DOHH2 (cell line): ENCODE results near the gene CEACAM4.

Experiments used
- H3F3A ChIP-seq: fragments of 200-600 bp; sonication (generic), shearing (Covaris generic); 2 replicates; pipeline ENCODE4 v1.6.0; 2016; ENCODE audit warnings: antibody characterized with exemption, mild to moderate bottlenecking; ENCODE audit not compliant: control insufficient read depth, insufficient read depth
- H3K27ac ChIP-seq: fragments of 200-600 bp; sonication (generic); 2 replicates; pipeline ENCODE4 v1.5.1; 2014; ENCODE audit warnings: low read depth, mild to moderate bottlenecking, low read length, moderate library complexity
- H3K27me3 ChIP-seq: fragments of 200-600 bp; sonication (generic); 2 replicates; pipeline ENCODE4 v1.6.1; 2014; ENCODE audit warnings: mild to moderate bottlenecking, low read length, mixed read lengths; ENCODE audit not compliant: control insufficient read depth
- H3K36me3 ChIP-seq: fragments of 200-600 bp; sonication (generic); 2 replicates; pipeline ENCODE4 v1.6.1; 2014; ENCODE audit warnings: mild to moderate bottlenecking, low read length, moderate library complexity, mixed read lengths; ENCODE audit not compliant: control insufficient read depth
- H3K4me1 ChIP-seq: fragments of 200-600 bp; sonication (generic); 2 replicates; pipeline ENCODE4 v1.6.1; 2014; ENCODE audit warnings: mild to moderate bottlenecking, low read length, mixed read lengths; ENCODE audit not compliant: control insufficient read depth
- H3K4me2 ChIP-seq: fragments of 200-600 bp; sonication (generic); 2 replicates; pipeline ENCODE4 v1.6.0; 2014; ENCODE audit warnings: mild to moderate bottlenecking, low read length, moderate library complexity
- H3K4me3 ChIP-seq: fragments of 200-600 bp; sonication (generic); 2 replicates; pipeline ENCODE4 v1.5.1; 2014; ENCODE audit warnings: mild to moderate bottlenecking, low read length, mixed read lengths
- H3K79me2 ChIP-seq: fragments of 200-600 bp; sonication (generic); 2 replicates; pipeline ENCODE4 v1.6.1; 2014; ENCODE audit warnings: mild to moderate bottlenecking, low read length, mixed read lengths; ENCODE audit not compliant: control insufficient read depth
- H3K9me2 ChIP-seq: fragments of 200-600 bp; sonication (generic); replicated peaks from 2 replicates; pipeline ENCODE4 v1.6.1; 2014; ENCODE audit warnings: mild to moderate bottlenecking, low read length, mixed read lengths; ENCODE audit not compliant: control insufficient read depth
- H3K9me3 ChIP-seq: fragments of 200-600 bp; sonication (generic); 2 replicates; pipeline ENCODE4 v1.6.1; 2014; ENCODE audit warnings: antibody characterized with exemption, low read length, mixed read lengths; ENCODE audit not compliant: control insufficient read depth, insufficient read depth
- H4K20me1 ChIP-seq: fragments of 200-600 bp; sonication (generic); 2 replicates; pipeline ENCODE4 v1.6.0; 2014; ENCODE audit warnings: low read depth, mild to moderate bottlenecking, antibody characterized with exemption, low read length, moderate library complexity; ENCODE audit not compliant: control insufficient read depth, insufficient read depth
- EZH2phosphoT487 ChIP-seq: fragments of 200-600 bp; sonication (generic); IDR thresholded peaks from 2 replicates; pipeline ENCODE4 v1.6.1; 2017; ENCODE audit warnings: borderline replicate concordance, mild to moderate bottlenecking, antibody characterized with exemption, low read length, moderate library complexity, mixed read lengths
- TF ChIP-seq, protein P1 (sequence below): fragments of 200-600 bp; sonication (generic); IDR thresholded peaks from one replicate; pipeline ENCODE4 v1.5.1; 2014; ENCODE audit warnings: antibody characterized with exemption, mild to moderate bottlenecking, low read depth, low read length; ENCODE audit not compliant: poor library complexity, severe bottlenecking

The CEACAM4 gene

DNA sequence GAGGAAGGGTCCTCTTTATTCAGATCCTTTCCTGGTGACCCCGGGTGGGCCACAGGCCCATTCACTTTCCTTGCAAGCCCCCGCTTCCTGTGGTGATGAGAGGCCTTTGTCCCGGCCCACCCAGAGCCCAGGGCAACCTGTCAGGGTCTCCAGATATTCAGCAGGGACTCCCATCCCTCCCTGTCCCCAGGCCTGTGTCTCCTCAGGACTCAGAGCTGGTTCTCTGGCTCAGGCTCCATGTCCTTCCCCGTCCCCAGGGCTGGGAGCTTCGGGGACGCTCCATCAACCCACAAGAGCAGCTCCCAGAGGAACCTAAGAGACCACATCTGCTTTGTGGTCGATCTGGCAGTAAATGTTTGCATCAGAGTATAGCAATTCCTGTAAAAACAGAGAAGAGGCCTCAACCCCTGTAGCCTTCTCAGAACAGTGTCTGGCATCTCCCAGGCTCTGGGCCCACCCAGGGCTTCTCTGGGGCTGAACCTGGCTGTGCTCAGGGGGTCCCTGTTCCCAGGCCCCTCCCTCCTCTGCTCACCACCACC, 7.8 kb downstream of the CEACAM4 start:
- Histone ChIP-seq H3K4me3 (no peak overlapping the region), H3K4me2 (no peak overlapping the region), H3K79me2 (no peaks in the 10 kb centered on the region), H3F3A (no peaks in the 10 kb centered on the region), H3K27me3 (0 out of 2 replicates have a peak, but pooled peaks cover under 1% of the 10 kb centered on the region), H3K9me2 (no peaks in the 10 kb centered on the region), H3K4me1 (no peaks in the 10 kb centered on the region), H3K27ac (no peak overlapping the region), H3K36me3 (no peaks in the 10 kb centered on the region), H4K20me1 (no peaks in the 10 kb centered on the region; the same call in 1 of the 2 replicates), H3K9me3 (no peaks in the 10 kb centered on the region)
- TF ChIP-seq, protein P1, sequence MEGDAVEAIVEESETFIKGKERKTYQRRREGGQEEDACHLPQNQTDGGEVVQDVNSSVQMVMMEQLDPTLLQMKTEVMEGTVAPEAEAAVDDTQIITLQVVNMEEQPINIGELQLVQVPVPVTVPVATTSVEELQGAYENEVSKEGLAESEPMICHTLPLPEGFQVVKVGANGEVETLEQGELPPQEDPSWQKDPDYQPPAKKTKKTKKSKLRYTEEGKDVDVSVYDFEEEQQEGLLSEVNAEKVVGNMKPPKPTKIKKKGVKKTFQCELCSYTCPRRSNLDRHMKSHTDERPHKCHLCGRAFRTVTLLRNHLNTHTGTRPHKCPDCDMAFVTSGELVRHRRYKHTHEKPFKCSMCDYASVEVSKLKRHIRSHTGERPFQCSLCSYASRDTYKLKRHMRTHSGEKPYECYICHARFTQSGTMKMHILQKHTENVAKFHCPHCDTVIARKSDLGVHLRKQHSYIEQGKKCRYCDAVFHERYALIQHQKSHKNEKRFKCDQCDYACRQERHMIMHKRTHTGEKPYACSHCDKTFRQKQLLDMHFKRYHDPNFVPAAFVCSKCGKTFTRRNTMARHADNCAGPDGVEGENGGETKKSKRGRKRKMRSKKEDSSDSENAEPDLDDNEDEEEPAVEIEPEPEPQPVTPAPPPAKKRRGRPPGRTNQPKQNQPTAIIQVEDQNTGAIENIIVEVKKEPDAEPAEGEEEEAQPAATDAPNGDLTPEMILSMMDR: no peak
- TF ChIP-seq EZH2phosphoT487: no peak

DNA sequence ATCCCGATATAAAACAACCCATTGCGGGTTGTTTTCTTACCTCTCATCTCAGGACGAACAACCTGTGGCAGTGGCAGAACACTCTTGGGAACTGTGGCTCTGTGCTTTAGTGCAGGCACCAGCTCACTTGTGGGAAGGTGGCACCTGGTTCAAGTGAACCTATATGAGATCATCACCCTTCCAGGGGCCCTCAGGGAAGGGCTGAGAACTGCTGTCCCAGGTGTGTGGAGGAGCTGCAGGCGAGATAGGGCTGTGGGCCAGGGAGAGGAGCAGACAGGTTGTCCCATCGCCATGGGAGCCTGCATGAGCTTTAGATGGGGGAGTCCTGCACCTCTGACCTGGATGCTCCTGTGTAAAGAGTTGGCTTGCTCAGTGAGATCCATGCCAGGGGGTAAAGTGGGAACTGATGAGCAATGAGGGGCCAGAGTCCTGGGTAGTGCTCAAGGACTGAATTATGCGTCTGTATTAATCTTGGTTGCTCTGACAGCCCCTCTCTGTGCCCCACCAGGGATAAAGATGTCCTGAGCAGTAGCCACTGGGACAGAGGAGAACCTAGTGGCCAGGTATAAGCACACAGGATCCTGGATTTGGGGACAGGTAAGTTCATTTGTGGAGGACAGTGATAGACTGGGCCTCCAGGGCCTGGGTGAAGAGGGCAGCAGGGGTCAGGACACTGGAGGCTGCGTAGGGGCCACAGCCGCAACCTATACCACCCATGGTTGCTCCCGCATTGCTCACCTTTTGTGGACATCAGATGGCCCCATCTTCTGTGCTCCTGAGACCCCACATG, 8.7 kb downstream of the CEACAM4 start:
- TF ChIP-seq, protein P1: no peak
- TF ChIP-seq EZH2phosphoT487: no peak
- no peaks in the 10 kb centered on the region for H3K79me2 ChIP-seq
- no peak overlapping the region for H3K4me2 ChIP-seq

DNA sequence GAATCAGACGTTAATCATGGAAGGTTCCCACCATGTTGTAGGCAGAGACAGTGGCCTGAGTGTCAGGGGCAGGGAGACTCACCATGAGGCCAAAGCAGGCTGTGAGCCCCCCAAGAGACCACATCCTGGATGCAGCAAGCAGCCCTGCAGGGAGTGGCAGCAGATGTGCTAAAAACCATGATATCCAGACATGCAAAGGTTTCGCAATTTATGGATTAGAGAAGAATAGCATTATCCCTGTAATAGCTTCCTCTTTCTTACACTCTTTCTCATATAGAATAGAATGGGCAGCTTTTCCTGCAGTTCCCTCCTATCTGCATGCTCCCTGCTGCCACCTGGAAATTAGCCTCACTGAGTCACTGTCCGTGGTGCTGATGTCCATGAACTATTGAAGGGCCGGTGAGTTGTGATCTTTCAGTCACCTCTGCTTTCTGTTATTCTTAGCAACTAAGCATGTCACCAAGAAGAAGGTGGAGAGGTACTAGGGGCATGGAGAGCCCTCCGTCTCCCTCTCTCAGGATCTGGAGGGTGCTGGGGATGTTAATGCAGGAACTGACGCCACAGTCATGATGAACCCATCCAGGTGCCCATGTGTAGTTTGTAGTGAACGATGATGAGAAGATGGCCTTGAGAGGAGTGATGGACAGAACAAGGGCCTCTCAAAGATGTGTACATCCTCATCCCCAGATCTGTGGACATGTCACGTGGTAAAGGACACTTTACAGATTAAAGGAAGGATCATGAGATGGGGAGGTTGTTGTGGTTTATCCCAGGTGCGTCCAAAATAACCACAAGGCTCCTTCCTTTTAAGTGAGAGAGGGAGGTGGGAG, 9.9 kb downstream of the CEACAM4 start:
- Histone ChIP-seq H3F3A (no peaks in the 10 kb centered on the region), H3K27me3 (no peaks in the 10 kb centered on the region), H3K9me2 (no peaks in the 10 kb centered on the region), H3K4me3 (no peak overlapping the region), H3K79me2 (no peaks in the 10 kb centered on the region), H4K20me1 (no peaks in the 10 kb centered on the region; the same call in 1 of the 2 replicates), H3K27ac (no peak overlapping the region), H3K4me1 (no peaks in the 10 kb centered on the region), H3K9me3 (no peaks in the 10 kb centered on the region), H3K4me2 (no peak overlapping the region), H3K36me3 (no peaks in the 10 kb centered on the region)
- TF ChIP-seq, protein P1: no peak
- TF ChIP-seq EZH2phosphoT487: no peak

More for the DNA sequence above, 8.7 kb downstream of the CEACAM4 start:
- H3K4me3 ChIP-seq: no peak overlapping the region
- H3K27ac ChIP-seq: no peak overlapping the region
- H3F3A ChIP-seq: no peaks in the 10 kb centered on the region
- no peaks in the 10 kb centered on the region for H3K27me3 ChIP-seq
- H3K9me3 ChIP-seq: no peaks in the 10 kb centered on the region
- H3K36me3 ChIP-seq: no peaks in the 10 kb centered on the region
- H3K4me1 ChIP-seq: no peaks in the 10 kb centered on the region
- no peaks in the 10 kb centered on the region; the same call in 1 of the 2 replicates for H4K20me1 ChIP-seq
- no peaks in the 10 kb centered on the region for H3K9me2 ChIP-seq
